Activated T-helper 2 cell treated with anti-CD3 and anti-CD28 coated beads, Interferon-gamma antibody, Interleukin-2, Interleukin-4, amounts not matched to agents 10 μg/mL and 5 μg/mL and 100 μg/mL, durations not matched to agents 14 hours and 24 hours and 36 hours (primary cell): ENCODE results near the gene CHAMP1. TPM values are rescaled to one million over a fixed set of nuclear protein-coding genes. Genes with fewer than 3 reads are reported as not detected.

Experiments used
- DNase-seq: peaks from one replicate; pipeline ENCODE4 v3.0.0; 2021; ENCODE audit warnings: low spot score
- H3K27ac Mint-ChIP-seq: one replicate; pipeline ENCODE4 v1.8.0; 2021; ENCODE audit warnings: mixed read lengths
- H3K27me3 Mint-ChIP-seq: one replicate; pipeline ENCODE4 v1.8.0; 2021; ENCODE audit warnings: low read depth, mixed read lengths
- H3K36me3 Mint-ChIP-seq: one replicate; pipeline ENCODE4 v1.8.0; 2021; ENCODE audit warnings: low read depth, mixed read lengths
- H3K4me1 Mint-ChIP-seq: one replicate; pipeline ENCODE4 v1.8.0; 2021; ENCODE audit warnings: low read depth, mixed read lengths
- H3K4me3 Mint-ChIP-seq: one replicate; pipeline ENCODE4 v1.8.0; 2021; ENCODE audit warnings: low read depth, mild to moderate bottlenecking, moderate library complexity, mixed read lengths
- H3K9me3 Mint-ChIP-seq: one replicate; pipeline ENCODE4 v1.8.0; 2021; ENCODE audit warnings: mixed read lengths
- intact Hi-C: fragments of 100-400 bp; cut with micrococcal nuclease; formaldehyde crosslinking; loops from one replicate; pipeline ENCODE4 v1.15.1; 2023
- total RNA-seq: library from RNA; stranded (reverse); gene quantifications from 2 replicates; pipeline ENCODE4 v1.2.3, GENCODE V29; 2022

Gene CHAMP1
- 41.7 and 45.6 TPM in 2 replicates for total RNA-seq

DNA sequence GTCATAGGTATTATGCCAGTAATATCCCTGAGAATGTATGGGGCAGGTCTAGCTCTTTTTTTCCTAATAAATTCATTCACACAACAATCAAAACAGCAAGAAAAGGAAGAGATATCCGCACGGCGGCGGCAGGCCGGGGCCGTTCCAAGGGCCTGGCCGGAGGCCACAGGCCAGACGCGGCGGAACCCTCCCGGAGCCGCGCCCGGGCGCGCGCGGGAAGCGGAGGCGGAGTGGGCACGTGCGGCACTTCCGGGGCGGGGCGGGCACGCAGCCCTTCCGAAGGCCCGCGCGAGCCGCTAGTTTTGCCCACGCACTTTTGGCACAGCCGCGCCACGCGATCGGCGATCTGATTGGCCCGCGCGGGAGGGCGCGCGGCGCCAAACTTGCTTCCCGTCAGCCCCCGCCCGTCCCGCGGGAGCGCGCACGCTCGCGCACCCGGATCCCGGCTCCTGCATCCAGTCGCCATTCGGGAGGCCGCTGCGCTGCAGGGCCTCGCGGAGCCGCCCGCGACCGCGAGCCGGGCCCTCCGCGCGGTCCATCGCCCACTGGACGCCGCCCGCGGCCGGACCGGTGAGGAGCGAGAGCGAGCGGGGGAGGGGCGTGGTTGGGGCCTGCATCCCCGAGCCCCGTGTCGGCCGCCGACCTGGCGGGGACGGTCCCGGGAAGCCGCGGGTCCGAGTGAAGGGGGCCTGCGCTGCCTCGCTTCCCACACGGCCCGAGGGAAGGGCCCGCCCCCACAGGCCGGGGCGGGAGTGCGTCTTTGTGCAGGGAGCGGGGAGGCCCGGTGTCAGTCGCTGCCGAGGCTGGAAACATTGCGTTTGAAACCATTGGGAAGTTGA lies at the start of gene CHAMP1:
TSS of gene CHAMP1 (plus strand) at position 430 of the 839 bp plus-strand sequence. CDS start 9,340 bp downstream, outside the sequence.
- intact Hi-C loops, result loop anchor here (1.0 kb wide), 1 partner anchor 33 kb away; the partner anchor contains the start of gene UPF3A
- Mint-ChIP-seq H3K9me3 (no peaks in the 10 kb centered on the region), H3K27me3 (no peaks in the 10 kb centered on the region), H3K4me1 (peaks cover 38% of the 10 kb centered on the region), H3K4me3 (peak within 1 kb of the TSS; percentile 91), H3K27ac (peak within 1 kb of the TSS; percentile 98), H3K36me3 (peaks cover 27% of the 10 kb centered on the region)
- DNase-seq, result peak; percentile 91

GRCh38 chr13:114264886-114265611 lies 49.3 kb upstream of the CHAMP1 start:
- intact Hi-C loops, result no loop called here
- Mint-ChIP-seq H3K36me3 (peaks cover 81% of the 10 kb centered on the region), H3K4me1 (peaks cover 38% of the 10 kb centered on the region), H3K9me3 (no peaks in the 10 kb centered on the region), H3K4me3 (no peak overlapping the region), H3K27ac (no peak overlapping the region), H3K27me3 (no peaks in the 10 kb centered on the region)
- DNase-seq, result no peak

DNA sequence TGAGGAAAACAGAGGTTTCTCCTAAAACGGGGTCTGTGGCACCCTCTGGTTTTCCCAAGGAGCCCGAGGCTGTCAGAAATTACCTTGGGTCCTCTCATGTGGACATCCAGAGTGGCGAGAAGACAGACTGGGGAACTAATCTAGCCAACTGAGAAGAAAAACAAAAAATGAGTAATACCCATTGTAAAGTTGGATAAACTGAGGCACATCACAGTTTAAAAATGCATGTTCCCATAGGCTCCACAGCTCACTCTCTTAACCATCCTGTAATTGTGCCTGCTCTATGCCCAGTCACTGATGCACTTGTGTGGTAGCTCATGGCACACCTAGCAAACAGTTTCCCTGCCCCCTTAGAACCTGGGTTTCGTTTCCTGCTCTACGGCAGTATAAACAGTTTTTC lies 48.1 kb upstream of the CHAMP1 start:
- Mint-ChIP-seq H3K36me3 (peaks cover 75% of the 10 kb centered on the region), H3K27me3 (no peaks in the 10 kb centered on the region), H3K4me1 (peaks cover 37% of the 10 kb centered on the region), H3K27ac (no peak overlapping the region), H3K9me3 (no peaks in the 10 kb centered on the region), H3K4me3 (no peak overlapping the region)
- intact Hi-C loops, result no loop called here
- DNase-seq, result no peak

- intact Hi-C loops, result no loop called here
- no peak for DNase-seq
- no peaks in the 10 kb centered on the region for H3K27me3 Mint-ChIP-seq
- H3K9me3 Mint-ChIP-seq, result no peaks in the 10 kb centered on the region
- H3K36me3 Mint-ChIP-seq, result peaks cover 71% of the 10 kb centered on the region
- H3K27ac Mint-ChIP-seq, result peak overlapping the region; percentile 63
- no peak overlapping the region for H3K4me3 Mint-ChIP-seq
- peaks cover 20% of the 10 kb centered on the region for H3K4me1 Mint-ChIP-seq
These were observed 45.7 kb upstream of the CHAMP1 start for GRCh38 chr13:114268344-114269280.

GRCh38 chr13:114269281-114269770 lies 45.0 kb upstream of the CHAMP1 start:
- H3K36me3 Mint-ChIP-seq, result peaks cover 70% of the 10 kb centered on the region
- intact Hi-C loops, result no loop called here

GRCh38 chr13:114272977-114273376 lies 41.3 kb upstream of the CHAMP1 start:
- no peak for DNase-seq
- Mint-ChIP-seq H3K9me3 (no peaks in the 10 kb centered on the region), H3K27ac (no peak overlapping the region), H3K4me3 (no peak overlapping the region), H3K4me1 (peaks cover 17% of the 10 kb centered on the region), H3K36me3 (peaks cover 66% of the 10 kb centered on the region), H3K27me3 (no peaks in the 10 kb centered on the region)
- intact Hi-C loops, result no loop called here

More at GRCh38 chr13:114269281-114269770, 45.0 kb upstream of the CHAMP1 start:
- DNase-seq, result no peak
- no peaks in the 10 kb centered on the region for H3K27me3 Mint-ChIP-seq
- H3K4me3 Mint-ChIP-seq, result no peak overlapping the region
- no peaks in the 10 kb centered on the region for H3K9me3 Mint-ChIP-seq
- H3K4me1 Mint-ChIP-seq, result peaks cover 17% of the 10 kb centered on the region
- H3K27ac Mint-ChIP-seq, result peak overlapping the region; percentile 63

DNA sequence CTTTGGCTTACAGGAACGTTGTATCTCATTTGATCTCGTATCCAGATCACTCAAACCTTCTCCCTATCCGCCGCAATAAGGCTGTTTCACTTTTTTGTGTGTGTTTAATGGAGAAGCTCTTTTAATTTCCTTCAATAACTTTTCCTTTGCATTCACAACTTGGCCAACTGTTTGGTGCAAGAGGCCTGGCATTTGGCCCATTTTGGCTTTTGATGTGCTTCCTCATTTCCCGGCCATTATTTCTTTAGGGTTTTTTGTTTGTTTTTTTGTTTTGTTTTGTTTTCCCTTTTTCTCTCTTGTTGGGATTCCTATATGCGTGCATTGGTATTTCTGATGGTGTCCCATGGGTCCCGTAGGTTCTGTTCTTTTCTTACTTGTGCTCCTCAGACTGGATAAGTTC lies 39.0 kb upstream of the CHAMP1 start:
- no peak overlapping the region for H3K4me3 Mint-ChIP-seq
- H3K4me1 Mint-ChIP-seq, result peaks cover 17% of the 10 kb centered on the region
- intact Hi-C loops, result no loop called here
- no peaks in the 10 kb centered on the region for H3K9me3 Mint-ChIP-seq
- H3K36me3 Mint-ChIP-seq, result peaks cover 60% of the 10 kb centered on the region
- no peak for DNase-seq
- no peaks in the 10 kb centered on the region for H3K27me3 Mint-ChIP-seq
- no peak overlapping the region for H3K27ac Mint-ChIP-seq

- no peak overlapping the region for H3K4me3 Mint-ChIP-seq
These were observed 35.2 kb upstream of the CHAMP1 start for GRCh38 chr13:114279146-114279545.

DNA sequence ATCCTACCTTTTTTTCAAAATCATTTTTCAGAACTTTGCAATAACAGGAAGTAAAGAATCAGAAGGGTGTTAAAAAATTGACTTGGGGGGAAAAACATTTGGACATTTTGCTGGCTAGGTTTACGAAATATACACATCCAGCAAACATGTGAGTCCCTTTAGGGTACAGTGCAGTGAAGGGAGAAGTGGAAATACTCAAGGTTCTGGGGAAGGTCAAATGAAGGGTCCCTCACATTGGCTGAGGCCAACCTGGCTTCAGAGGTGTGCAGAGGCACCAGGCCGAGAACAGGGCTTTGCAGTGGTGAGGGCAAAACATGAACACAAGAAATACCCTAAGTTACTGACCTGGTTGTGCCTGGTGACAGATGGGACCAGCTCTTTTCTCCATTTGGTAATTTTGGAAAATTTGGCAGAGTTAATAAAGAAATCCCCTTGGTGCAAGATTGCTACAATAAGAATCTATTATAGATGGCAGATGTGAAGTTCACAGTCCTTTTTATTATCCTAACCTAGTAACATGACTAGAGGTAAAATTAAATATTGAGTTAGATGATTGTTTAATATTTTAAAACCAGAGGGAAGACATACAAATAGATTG lies 34.4 kb upstream of the CHAMP1 start:
- peaks cover 48% of the 10 kb centered on the region for H3K36me3 Mint-ChIP-seq
- peak overlapping the region; percentile 92 for H3K27ac Mint-ChIP-seq
- peaks cover 38% of the 10 kb centered on the region for H3K4me1 Mint-ChIP-seq
- peak overlapping the region; percentile 74 for H3K4me3 Mint-ChIP-seq
- no peak for DNase-seq
- no peaks in the 10 kb centered on the region for H3K27me3 Mint-ChIP-seq
- H3K9me3 Mint-ChIP-seq, result no peaks in the 10 kb centered on the region
- intact Hi-C loops, result loop anchor here (2.0 kb wide), 1 partner anchor 45 kb away; the partner anchor contains the start of gene CDC16

More at GRCh38 chr13:114279146-114279545, 35.2 kb upstream of the CHAMP1 start:
- DNase-seq, result no peak
- no peaks in the 10 kb centered on the region for H3K27me3 Mint-ChIP-seq
- peaks cover 34% of the 10 kb centered on the region for H3K4me1 Mint-ChIP-seq
- no peaks in the 10 kb centered on the region for H3K9me3 Mint-ChIP-seq
- peaks cover 49% of the 10 kb centered on the region for H3K36me3 Mint-ChIP-seq
- peak overlapping the region; percentile 92 for H3K27ac Mint-ChIP-seq
- intact Hi-C loops, result no loop called here

GRCh38 chr13:114281351-114282040 lies 32.8 kb upstream of the CHAMP1 start, which contains the start of gene UPF3A:
Gene UPF3A, plus strand, starts transcription at chr13:114281601. Its CDS starts 39 bp downstream, at chr13:114281640.
- peak within 1 kb of the TSS; percentile 95 for H3K27ac Mint-ChIP-seq
- intact Hi-C loops, result loop anchor here (1.0 to 2.0 kb wide), 2 partner anchors 33 to 47 kb away; partner anchors contain the start of genes CDC16 and CHAMP1
- H3K27me3 Mint-ChIP-seq, result no peaks in the 10 kb centered on the region
- peaks cover 50% of the 10 kb centered on the region for H3K36me3 Mint-ChIP-seq
- no peaks in the 10 kb centered on the region for H3K9me3 Mint-ChIP-seq
- peak within 1 kb of the TSS; percentile 85 for H3K4me3 Mint-ChIP-seq
- DNase-seq, result peak; percentile 84
- peaks cover 35% of the 10 kb centered on the region for H3K4me1 Mint-ChIP-seq

DNA sequence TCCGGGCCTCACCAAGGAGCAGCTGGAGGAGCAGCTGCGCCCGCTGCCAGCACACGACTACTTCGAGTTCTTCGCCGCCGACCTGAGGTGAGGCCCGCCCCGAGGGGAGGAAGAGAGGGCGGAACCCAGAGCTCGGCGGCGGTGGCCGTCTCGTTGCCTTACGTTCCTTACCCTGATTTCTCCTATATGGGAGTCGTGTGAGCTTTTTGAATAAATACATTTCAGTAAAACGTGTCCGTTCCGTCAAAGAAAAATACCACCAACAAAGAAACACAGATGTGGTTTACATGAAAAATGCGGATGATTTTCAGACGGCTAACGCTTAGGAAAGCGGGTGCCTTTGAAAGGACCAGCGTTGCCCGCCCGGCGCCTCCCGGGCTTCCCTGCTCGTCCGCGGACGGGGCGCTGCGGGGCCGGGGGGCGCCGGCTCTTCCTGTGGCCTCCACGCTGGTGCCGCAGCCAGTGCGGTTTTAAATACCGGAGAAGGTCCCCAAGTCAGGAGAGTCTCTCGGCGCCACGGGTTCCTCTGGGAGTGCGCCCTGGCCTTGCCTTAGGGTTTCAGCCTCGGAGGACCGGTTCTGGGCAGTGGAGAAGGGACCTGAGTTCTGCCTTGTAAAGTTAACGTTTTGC lies 32.1 kb upstream of the CHAMP1 start:
- Mint-ChIP-seq H3K27me3 (no peaks in the 10 kb centered on the region), H3K9me3 (no peaks in the 10 kb centered on the region), H3K36me3 (peaks cover 55% of the 10 kb centered on the region), H3K4me3 (peak overlapping the region; percentile 85), H3K4me1 (peaks cover 35% of the 10 kb centered on the region), H3K27ac (peak overlapping the region; percentile 86)
- DNase-seq, result peak; percentile 77
- intact Hi-C loops, result no loop called here
